ENCODE measurements around the gene WWTR1.

Gene WWTR1

DNA sequence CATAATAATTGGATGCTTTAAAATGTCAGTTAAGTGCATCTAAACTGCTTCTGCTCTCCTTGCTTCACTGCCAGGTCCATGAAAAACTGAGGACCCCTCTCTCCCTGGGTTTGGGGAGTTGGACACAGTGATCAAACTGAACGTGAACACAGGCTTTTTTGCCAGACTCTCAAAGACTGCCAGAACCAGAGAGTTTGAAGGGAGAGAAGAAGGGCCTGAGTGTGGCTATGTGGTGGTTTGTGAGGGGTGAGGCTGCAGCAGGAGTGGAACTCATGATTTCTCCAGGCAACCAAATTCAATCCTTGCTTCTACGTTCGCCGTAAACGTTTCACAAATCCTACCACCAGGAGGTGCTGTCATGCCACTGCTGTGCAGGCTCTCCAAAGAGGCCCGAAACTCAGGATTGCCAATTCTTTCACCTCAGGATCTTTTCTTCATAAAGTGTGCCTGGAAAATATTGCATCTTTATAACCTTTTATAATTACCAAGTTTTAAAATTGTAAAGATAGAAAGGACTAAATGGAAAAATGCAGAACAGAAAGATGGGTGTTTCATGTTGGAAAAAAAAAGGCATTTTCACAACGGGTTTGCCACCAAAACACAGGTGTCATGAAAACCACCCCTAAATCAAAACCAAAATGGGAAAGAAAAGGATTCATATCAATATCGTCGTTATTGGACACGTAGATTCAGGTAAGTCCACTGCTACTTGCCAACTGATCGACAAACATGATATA, 163.6 kb downstream of the WWTR1 start:
- H3K36me3 Mint-ChIP-seq (ENCODE audit: low read depth) = no peaks in the 10 kb centered on the region
- H3K27ac Mint-ChIP-seq = peak overlapping the region in 2 of 3 experiments; percentile 29 to 57
- H3K27me3 Mint-ChIP-seq (ENCODE audit: low read depth) = peaks cover 14% of the 10 kb centered on the region
- peak; percentile 73 to 84 (median 77) for TF ChIP-seq CTCF (IDR thresholded peaks at IDR 0.05; ENCODE audit: unreplicated experiment in 3 of 3)
- H3K4me3 Mint-ChIP-seq = no peak overlapping the region
- peaks cover 2% of the 10 kb centered on the region for H3K9me3 Mint-ChIP-seq
- H3K4me1 Mint-ChIP-seq = peaks cover 26% of the 10 kb centered on the region

GRCh38 chr3:149493315-149494021, 164.4 kb downstream of the WWTR1 start:
- no peak for TF ChIP-seq CTCF (IDR thresholded peaks at IDR 0.05; ENCODE audit: unreplicated experiment in 3 of 3)
- H3K4me3 Mint-ChIP-seq = no peak overlapping the region
- peaks cover 2% of the 10 kb centered on the region for H3K9me3 Mint-ChIP-seq
- H3K27me3 Mint-ChIP-seq (ENCODE audit: low read depth) = peaks cover 14% of the 10 kb centered on the region
- H3K4me1 Mint-ChIP-seq = peaks cover 28% of the 10 kb centered on the region
- H3K36me3 Mint-ChIP-seq (ENCODE audit: low read depth) = no peaks in the 10 kb centered on the region
- H3K27ac Mint-ChIP-seq = peak overlapping the region in 1 of 3 experiments; percentile 63

- no peak for TF ChIP-seq CTCF (IDR thresholded peaks at IDR 0.05; ENCODE audit: unreplicated experiment in 3 of 3)
- Mint-ChIP-seq H3K9me3 (peaks cover 2% of the 10 kb centered on the region), H3K27me3 (ENCODE audit: low read depth) (peaks cover 14% of the 10 kb centered on the region), H3K27ac (peak overlapping the region in 1 of 3 experiments; percentile 4), H3K36me3 (ENCODE audit: low read depth) (no peaks in the 10 kb centered on the region), H3K4me1 (peaks cover 28% of the 10 kb centered on the region), H3K4me3 (no peak overlapping the region)
Observed at GRCh38 chr3:149490260-149490971, 167.4 kb downstream of the WWTR1 start.

GRCh38 chr3:149489060-149489690, 168.7 kb downstream of the WWTR1 start:
- H3K36me3 Mint-ChIP-seq (ENCODE audit: low read depth) = no peaks in the 10 kb centered on the region
- H3K27me3 Mint-ChIP-seq (ENCODE audit: low read depth) = peaks cover 11% of the 10 kb centered on the region
- H3K9me3 Mint-ChIP-seq = peaks cover 2% of the 10 kb centered on the region
- TF ChIP-seq CTCF (IDR thresholded peaks at IDR 0.05; ENCODE audit: unreplicated experiment in 3 of 3) = peak; percentile 35 to 53 (median 43)
- no peak overlapping the region for H3K27ac Mint-ChIP-seq
- H3K4me3 Mint-ChIP-seq = no peak overlapping the region
- H3K4me1 Mint-ChIP-seq = peaks cover 22% of the 10 kb centered on the region

- H3K27me3 Mint-ChIP-seq (ENCODE audit: low read depth) = peaks cover 4% of the 10 kb centered on the region
- peaks cover 2% of the 10 kb centered on the region for H3K9me3 Mint-ChIP-seq
- peaks cover 18% of the 10 kb centered on the region for H3K4me1 Mint-ChIP-seq
- no peak overlapping the region for H3K4me3 Mint-ChIP-seq
- H3K36me3 Mint-ChIP-seq (ENCODE audit: low read depth) = no peaks in the 10 kb centered on the region
- TF ChIP-seq CTCF (IDR thresholded peaks at IDR 0.05; ENCODE audit: unreplicated experiment in 3 of 3) = peak in 2 of 3 experiments; percentile 9 to 11
- no peak overlapping the region for H3K27ac Mint-ChIP-seq
Observed at GRCh38 chr3:149487598-149488197, 170.1 kb downstream of the WWTR1 start.

Measured in nephron (organoid).